Measurements from ENCODE around the gene DBX2.

The DBX2 gene

GRCh38 chr12:45076417-45077026 is 25.6 kb upstream of the DBX2 start:
- no peak for TF ChIP-seq CTCF (IDR thresholded peaks at IDR 0.05; ENCODE audit: low read length, missing control alignments)
- no peak overlapping the region for H3K4me3 ChIP-seq (replicated peaks; ENCODE audit: low read depth, low read length)
- no peak for DNase-seq (ENCODE audit: low read depth)

GRCh38 chr12:45075587-45076282 is 24.8 kb upstream of the DBX2 start:
- DNase-seq (ENCODE audit: low read depth): no peak
- TF ChIP-seq CTCF (IDR thresholded peaks at IDR 0.05; ENCODE audit: low read length, missing control alignments): no peak
- H3K4me3 ChIP-seq (replicated peaks; ENCODE audit: low read depth, low read length): no peak overlapping the region

GRCh38 chr12:45065125-45065626 is 14.3 kb upstream of the DBX2 start:
- no peak for TF ChIP-seq CTCF (IDR thresholded peaks at IDR 0.05; ENCODE audit: low read length, missing control alignments)
- DNase-seq (ENCODE audit: low read depth): no peak
- H3K4me3 ChIP-seq (replicated peaks; ENCODE audit: low read depth, low read length): no peak overlapping the region

- no peak for DNase-seq (ENCODE audit: low read depth)
- no peak overlapping the region for H3K4me3 ChIP-seq (replicated peaks; ENCODE audit: low read depth, low read length)
- TF ChIP-seq CTCF (IDR thresholded peaks at IDR 0.05; ENCODE audit: low read length, missing control alignments): no peak
Measured at GRCh38 chr12:45060976-45061375, 10.1 kb upstream of the DBX2 start.

GRCh38 chr12:45051572-45052125 is 750 bp upstream of the DBX2 start:
- H3K4me3 ChIP-seq (replicated peaks; ENCODE audit: low read depth, low read length): peak overlapping the region; percentile 39
- TF ChIP-seq CTCF (IDR thresholded peaks at IDR 0.05; ENCODE audit: low read length, missing control alignments): no peak
- DNase-seq (ENCODE audit: low read depth): peak; percentile 17

GRCh38 chr12:45049912-45050750 is 768 bp downstream of the DBX2 start:
- no peak for TF ChIP-seq CTCF (IDR thresholded peaks at IDR 0.05; ENCODE audit: low read length, missing control alignments)
- no peak for DNase-seq (ENCODE audit: low read depth)
- no peak overlapping the region for H3K4me3 ChIP-seq (replicated peaks; ENCODE audit: low read depth, low read length)

All from fibroblast of pulmonary artery (primary cell).